Lower leg skin (tissue), 4 donors: Measurements from ENCODE around the gene AMFR. TPM values are rescaled to one million over a fixed set of nuclear protein-coding genes. Genes with fewer than 3 reads are reported as not detected.

Experiments used
- DNase-seq, 2 donors: peaks; one replicate each; pipeline ENCODE4 v3.0.0-alpha.2; 2019; ENCODE audit warnings: low spot score in 2 of 2
- H3K4me3 ChIP-seq: fragments of 200-600 bp; sonication (generic); 2 replicates; pipeline ENCODE4 v1.5.1; 2017; ENCODE audit warnings: mild to moderate bottlenecking, low read depth; ENCODE audit not compliant: poor library complexity, severe bottlenecking
- POLR2A ChIP-seq, 2 donors: fragments of 450-650 bp; IDR thresholded peaks; one replicate each; pipeline ENCODE4 v1.6.1; 2016 to 2017; ENCODE audit warnings: antibody characterized with exemption in 2 of 2, mild to moderate bottlenecking in 1 of 2, moderate library complexity in 1 of 2
- WGBS, 2 donors: methylation state at CpG; one replicate each; pipeline ENCODE4 v1.1.5; 2018; 5-methylcytosine and 5-hydroxymethylcytosine counted together
- intact Hi-C: fragments of 100-400 bp; cut with DNase I; formaldehyde crosslinking; loops from one replicate; pipeline ENCODE4 v1.15.0; 2023; ENCODE audit warnings: low total_unique reads
- total RNA-seq, 4 donors: library from RNA; depleted of rRNA; stranded (reverse); fragments of >200 nt; gene quantifications; one replicate each; pipeline ENCODE4 v1.1.0, GENCODE V29; 2016
- TF ChIP-seq, protein P1 (sequence below), 3 donors: fragments of 450-650 bp; IDR thresholded peaks; one replicate each; pipeline ENCODE4 v1.5.1; 2016; ENCODE audit warnings: antibody characterized with exemption in 3 of 3, mild to moderate bottlenecking in 3 of 3, moderate library complexity in 2 of 3

Gene AMFR
- total RNA-seq, 4 donors from 2014 or later, result 77.3 to 149 (median 124) TPM

DNA sequence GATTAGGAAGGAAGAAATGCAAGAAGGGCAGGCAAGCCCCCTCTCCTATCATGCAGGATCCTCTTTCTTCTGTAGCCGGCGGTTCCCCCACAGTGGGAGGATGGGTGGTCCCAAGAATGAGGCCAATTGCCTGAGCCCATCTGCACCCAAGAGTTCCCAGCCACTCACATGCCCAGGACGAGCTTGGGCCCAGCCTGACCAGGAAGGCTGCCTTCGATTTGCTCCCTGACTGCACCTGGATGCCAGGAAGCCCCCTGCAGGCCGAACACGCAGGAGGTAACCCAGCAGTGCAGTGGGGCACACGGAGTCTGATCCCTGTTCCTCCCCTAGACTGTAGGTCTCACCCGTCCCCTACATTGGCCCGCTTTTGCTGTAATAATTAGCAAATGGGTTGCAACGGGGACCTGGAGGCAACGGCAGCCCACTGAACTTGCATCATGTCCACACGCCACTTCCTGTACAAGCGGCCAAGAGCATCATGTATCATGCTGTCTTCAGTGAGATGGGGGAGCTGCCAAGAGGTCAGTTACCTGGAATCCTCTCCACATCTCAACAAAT lies 67.5 kb downstream of the AMFR start:
- intact Hi-C loops, result no loop called here
- 80 to 89% methylated on average over 10 to 13 of the region's 13 CpGs for WGBS, 2 donors
- TF ChIP-seq, protein P1, sequence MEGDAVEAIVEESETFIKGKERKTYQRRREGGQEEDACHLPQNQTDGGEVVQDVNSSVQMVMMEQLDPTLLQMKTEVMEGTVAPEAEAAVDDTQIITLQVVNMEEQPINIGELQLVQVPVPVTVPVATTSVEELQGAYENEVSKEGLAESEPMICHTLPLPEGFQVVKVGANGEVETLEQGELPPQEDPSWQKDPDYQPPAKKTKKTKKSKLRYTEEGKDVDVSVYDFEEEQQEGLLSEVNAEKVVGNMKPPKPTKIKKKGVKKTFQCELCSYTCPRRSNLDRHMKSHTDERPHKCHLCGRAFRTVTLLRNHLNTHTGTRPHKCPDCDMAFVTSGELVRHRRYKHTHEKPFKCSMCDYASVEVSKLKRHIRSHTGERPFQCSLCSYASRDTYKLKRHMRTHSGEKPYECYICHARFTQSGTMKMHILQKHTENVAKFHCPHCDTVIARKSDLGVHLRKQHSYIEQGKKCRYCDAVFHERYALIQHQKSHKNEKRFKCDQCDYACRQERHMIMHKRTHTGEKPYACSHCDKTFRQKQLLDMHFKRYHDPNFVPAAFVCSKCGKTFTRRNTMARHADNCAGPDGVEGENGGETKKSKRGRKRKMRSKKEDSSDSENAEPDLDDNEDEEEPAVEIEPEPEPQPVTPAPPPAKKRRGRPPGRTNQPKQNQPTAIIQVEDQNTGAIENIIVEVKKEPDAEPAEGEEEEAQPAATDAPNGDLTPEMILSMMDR (IDR thresholded peaks at IDR 0.05), result no peak
- no peak for TF ChIP-seq POLR2A (IDR thresholded peaks at IDR 0.05)
- DNase-seq, result peak in 1 of 2 donors; percentile 76
- no peak overlapping the region for H3K4me3 ChIP-seq

DNA sequence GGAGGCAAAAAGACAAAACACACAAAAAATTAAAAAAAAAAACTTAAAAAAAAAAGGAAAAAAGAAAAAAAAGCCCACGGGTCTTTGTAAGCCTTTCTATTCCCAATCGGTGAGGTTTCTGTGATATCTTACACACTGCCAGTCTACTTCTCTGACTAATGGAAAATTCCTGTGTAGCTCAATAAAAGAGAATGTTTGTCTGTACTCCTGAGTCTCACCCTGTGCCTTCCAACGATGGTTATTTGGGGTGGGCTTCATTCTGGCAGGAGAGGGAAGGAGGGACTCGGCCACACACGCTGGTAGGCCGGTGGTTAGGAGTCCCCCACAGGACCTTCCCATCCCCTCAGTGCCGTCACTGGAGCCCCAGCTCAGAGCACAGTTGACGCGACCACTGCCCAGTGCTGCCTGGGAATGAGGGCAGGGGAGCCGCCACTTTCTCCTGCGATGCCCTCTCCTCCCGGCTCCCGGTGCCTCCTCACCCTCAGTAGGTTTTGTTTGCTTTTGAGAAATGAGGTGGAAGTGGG lies 68.0 kb downstream of the AMFR start:
- H3K4me3 ChIP-seq, result no peak overlapping the region
- intact Hi-C loops, result no loop called here
- peak in 1 of 2 donors; percentile 82 for DNase-seq
- 66 to 77% methylated on average over 13 of the region's 13 CpGs for WGBS, 2 donors
- TF ChIP-seq POLR2A (IDR thresholded peaks at IDR 0.05), result no peak
- TF ChIP-seq, protein P1 (IDR thresholded peaks at IDR 0.05), result no peak

DNA sequence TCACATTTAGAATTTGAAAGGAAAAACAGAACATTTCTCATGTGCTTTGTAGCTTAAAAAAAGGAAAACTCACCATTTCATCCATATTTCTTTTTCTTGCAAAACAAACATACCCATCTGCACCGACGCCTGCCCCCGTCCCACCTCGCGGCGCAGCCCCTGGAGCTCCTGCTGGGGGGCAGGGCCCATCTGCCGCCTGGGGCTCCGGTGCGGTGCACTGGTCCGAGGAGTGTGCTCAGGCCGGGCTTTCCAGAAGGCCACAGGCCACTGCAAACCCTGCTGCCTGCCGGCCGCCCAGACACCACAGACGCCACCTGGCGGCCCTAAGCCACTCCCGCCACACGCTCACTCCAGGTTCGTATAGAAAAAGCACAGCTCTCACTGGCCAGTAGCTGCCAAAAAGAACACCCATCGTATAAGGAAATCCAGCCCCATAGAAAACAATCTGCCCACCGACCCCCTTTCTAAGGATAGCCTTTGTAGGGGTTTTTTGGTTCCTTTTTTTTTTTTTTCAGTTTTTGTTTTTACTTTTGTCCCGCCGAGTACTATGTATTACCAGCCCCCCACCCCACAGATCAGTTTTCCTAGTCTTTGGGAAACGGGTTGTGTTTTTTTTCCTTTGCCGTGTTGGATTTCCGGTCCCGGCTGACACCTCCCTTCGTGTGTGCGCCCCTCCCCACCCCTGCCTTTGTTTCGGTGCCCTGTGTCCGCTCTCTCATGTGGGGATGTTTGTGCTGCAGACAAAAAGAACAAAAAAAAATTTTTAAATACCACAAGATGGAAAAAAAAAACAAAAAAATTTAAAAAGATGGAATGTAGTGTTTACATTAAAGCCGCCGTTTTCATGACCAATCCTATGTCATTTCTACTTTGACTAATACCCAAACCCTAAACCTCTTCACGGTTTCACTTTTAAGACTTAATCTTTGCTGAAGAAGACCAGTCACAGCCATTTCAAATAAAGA lies 68.8 kb downstream of the AMFR start:
- WGBS, 2 donors, result 6 to 9% methylated on average over 33 of the region's 33 CpGs
- TF ChIP-seq, protein P1 (IDR thresholded peaks at IDR 0.05), result peak in 1 of 3 donors; percentile 81
- no peak for TF ChIP-seq POLR2A (IDR thresholded peaks at IDR 0.05)
- H3K4me3 ChIP-seq, result no peak overlapping the region
- intact Hi-C loops, result no loop called here
- DNase-seq, result peak; percentile 55 to 94

DNA sequence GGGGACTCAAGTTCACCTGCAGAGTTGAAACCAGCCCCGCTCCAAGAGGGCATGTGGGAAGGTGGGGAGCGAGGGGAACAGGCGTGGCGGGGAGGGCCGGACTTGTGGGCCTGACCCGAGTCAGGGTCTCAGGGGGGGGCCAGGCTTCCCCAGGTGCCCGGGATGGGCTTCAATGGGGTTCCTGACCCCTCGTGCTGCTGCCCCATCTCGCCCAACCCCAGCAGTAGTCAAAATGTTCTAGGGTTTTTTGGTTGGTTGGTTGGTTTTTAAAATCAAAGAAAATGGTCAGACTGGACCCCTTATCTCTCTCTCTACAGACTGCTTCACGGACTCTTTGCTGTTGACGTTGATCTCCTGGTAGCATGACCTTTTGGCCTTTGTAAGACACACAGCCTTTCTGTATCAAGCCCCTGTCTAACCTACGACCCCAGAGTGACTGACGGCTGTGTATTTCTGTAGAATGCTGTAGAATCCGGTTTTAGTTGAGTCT lies 69.5 kb downstream of the AMFR start:
- intact Hi-C loops, result no loop called here
- WGBS, 2 donors, result 75 to 76% methylated on average over 14 of the region's 14 CpGs
- DNase-seq, result peak in 1 of 2 donors; percentile 82
- TF ChIP-seq, protein P1 (IDR thresholded peaks at IDR 0.05), result no peak
- TF ChIP-seq POLR2A (IDR thresholded peaks at IDR 0.05), result no peak
- H3K4me3 ChIP-seq, result no peak overlapping the region

DNA sequence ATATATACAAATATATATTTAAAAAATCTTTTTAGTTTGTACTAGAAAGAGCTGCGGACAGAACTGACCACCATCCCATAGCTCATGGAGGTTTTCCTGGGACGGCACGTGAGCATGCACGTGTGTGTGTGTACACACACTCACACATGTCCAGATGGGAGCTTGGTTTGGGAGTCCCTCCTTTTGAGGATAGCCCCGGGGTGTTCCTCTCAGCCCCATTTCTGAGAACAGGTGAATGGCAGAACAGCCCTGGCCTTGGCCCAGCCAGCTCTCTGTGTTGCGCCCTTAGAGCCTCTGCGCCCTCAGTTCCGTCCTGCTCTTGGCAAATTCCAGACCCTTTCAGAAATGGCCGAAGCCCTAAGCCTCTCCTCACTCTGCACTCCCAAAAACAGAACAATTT lies 70.1 kb downstream of the AMFR start:
- no peak overlapping the region for H3K4me3 ChIP-seq
- TF ChIP-seq POLR2A (IDR thresholded peaks at IDR 0.05), result no peak
- intact Hi-C loops, result no loop called here
- peak in 1 of 2 donors; percentile 72 for DNase-seq
- 95 to 97% methylated on average over 9 of the region's 9 CpGs for WGBS, 2 donors

DNA sequence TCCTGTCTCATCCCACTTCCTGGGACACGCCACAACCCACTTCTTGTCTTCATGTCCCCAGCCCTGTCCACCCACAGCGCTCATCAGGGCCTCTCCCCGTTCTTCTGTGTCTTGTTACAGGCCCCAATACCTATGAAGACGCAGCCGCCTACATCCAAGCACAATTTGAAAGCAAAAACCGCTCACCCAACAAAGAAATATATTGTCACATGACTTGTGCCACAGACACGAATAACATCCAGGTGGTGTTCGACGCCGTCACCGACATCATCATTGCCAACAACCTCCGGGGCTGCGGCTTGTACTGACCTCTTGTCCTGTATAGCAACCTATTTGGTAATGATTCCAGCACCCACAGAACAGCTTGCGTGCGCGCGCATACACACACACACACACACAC lies 70.6 kb downstream of the AMFR start:
- TF ChIP-seq, protein P1 (IDR thresholded peaks at IDR 0.05), result no peak
- TF ChIP-seq POLR2A (IDR thresholded peaks at IDR 0.05), result no peak
- no peak overlapping the region for H3K4me3 ChIP-seq
- WGBS, 2 donors, result 93 to 94% methylated on average over 17 of the region's 17 CpGs
- intact Hi-C loops, result no loop called here
- peak in 1 of 2 donors; percentile 82 for DNase-seq
